H9 (cell line): ENCODE measurements around the gene KIRREL3. TPM values are rescaled to one million over a fixed set of nuclear protein-coding genes. Genes with fewer than 3 reads are reported as not detected.

Source experiments
- DNase-seq: peaks from one replicate; pipeline ENCODE4 v3.0.0-alpha.2; 2017
- H2AFZ ChIP-seq: one replicate; pipeline ENCODE4 v1.6.1; 2013; ENCODE audit warnings: mild to moderate bottlenecking, low read length, control low read depth, moderate library complexity
- H2AK5ac ChIP-seq: 2 replicates; pipeline ENCODE4 v1.6.1; 2013; ENCODE audit warnings: low read length, control low read depth, mixed read lengths; ENCODE audit not compliant: insufficient read length
- H2BK120ac ChIP-seq: one replicate; pipeline ENCODE4 v1.6.1; 2013; ENCODE audit warnings: low read depth, mild to moderate bottlenecking, low read length, control low read depth, inconsistent platforms; ENCODE audit not compliant: poor library complexity, severe bottlenecking
- H2BK12ac ChIP-seq: 2 replicates; pipeline ENCODE4 v1.6.1; 2013; ENCODE audit warnings: low read length, control low read depth, mixed read lengths, low read depth; ENCODE audit not compliant: insufficient read length
- H2BK15ac ChIP-seq: 2 replicates; pipeline ENCODE4 v1.6.1; 2013; ENCODE audit warnings: low read depth, low read length, control low read depth
- H2BK20ac ChIP-seq: one replicate; pipeline ENCODE4 v1.6.1; 2013; ENCODE audit warnings: low read depth, mild to moderate bottlenecking, low read length, control low read depth, inconsistent platforms; ENCODE audit not compliant: poor library complexity, severe bottlenecking
- H2BK5ac ChIP-seq: 2 replicates; pipeline ENCODE4 v1.6.1; 2013; ENCODE audit warnings: low read length, control low read depth, mixed read lengths; ENCODE audit not compliant: insufficient read length
- H3K14ac ChIP-seq: 2 replicates; pipeline ENCODE4 v1.6.1; 2013; ENCODE audit warnings: low read length, control low read depth; ENCODE audit not compliant: insufficient read depth
- H3K18ac ChIP-seq: 2 replicates; pipeline ENCODE4 v1.6.1; 2013; ENCODE audit warnings: low read depth, mild to moderate bottlenecking, mixed read lengths, low read length, control low read depth; ENCODE audit not compliant: insufficient read length
- H3K23ac ChIP-seq: 2 replicates; pipeline ENCODE4 v1.6.1; 2013; ENCODE audit warnings: low read length, control low read depth, mixed read lengths, low read depth; ENCODE audit not compliant: insufficient read length
- H3K23me2 ChIP-seq: 2 replicates; pipeline ENCODE4 v1.6.1; 2013; ENCODE audit warnings: low read depth, mild to moderate bottlenecking, mixed read lengths, low read length, control low read depth; ENCODE audit not compliant: insufficient read length, poor library complexity, severe bottlenecking
- H3K27ac ChIP-seq: 2 replicates; pipeline ENCODE4 v1.5.1; 2013; ENCODE audit warnings: low read length, control low read depth, mixed read lengths, low read depth; ENCODE audit not compliant: insufficient read length
- H3K27me3 ChIP-seq: 2 replicates; pipeline ENCODE4 v1.6.1; 2013; ENCODE audit warnings: low read length, control low read depth, inconsistent platforms; ENCODE audit not compliant: insufficient read depth
- H3K4ac ChIP-seq: 2 replicates; pipeline ENCODE4 v1.6.1; 2013; ENCODE audit warnings: low read depth, mild to moderate bottlenecking, control low read depth, inconsistent platforms, low read length, moderate library complexity
- H3K4me1 ChIP-seq: 2 replicates; pipeline ENCODE4 v1.6.1; 2013; ENCODE audit warnings: low read length, control low read depth, inconsistent platforms; ENCODE audit not compliant: insufficient read depth
- H3K4me2 ChIP-seq: 2 replicates; pipeline ENCODE4 v1.6.1; 2013; ENCODE audit warnings: low read length, control low read depth, mixed read lengths; ENCODE audit not compliant: insufficient read length, insufficient read depth
- H3K56ac ChIP-seq: 2 replicates; pipeline ENCODE4 v1.6.1; 2013; ENCODE audit warnings: low read depth, mild to moderate bottlenecking, mixed read lengths, low read length, control low read depth; ENCODE audit not compliant: insufficient read length
- H3K79me1 ChIP-seq: 2 replicates; pipeline ENCODE4 v1.6.1; 2013; ENCODE audit warnings: low read depth, mild to moderate bottlenecking, moderate library complexity, low read length, control low read depth, inconsistent platforms; ENCODE audit not compliant: insufficient read depth, poor library complexity, severe bottlenecking
- H3K79me2 ChIP-seq: 2 replicates; pipeline ENCODE4 v1.6.1; 2013; ENCODE audit warnings: low read length, control low read depth, inconsistent platforms; ENCODE audit not compliant: insufficient read depth
- H3K9ac ChIP-seq: 2 replicates; pipeline ENCODE4 v1.6.1; 2013; ENCODE audit warnings: low read length, control low read depth, mixed read lengths; ENCODE audit not compliant: insufficient read length; ENCODE audit errors: extremely low read depth
- H3K9me3 ChIP-seq: one replicate; pipeline ENCODE4 v1.6.1; 2013; ENCODE audit warnings: low read depth, low read length, inconsistent platforms; ENCODE audit not compliant: control insufficient read depth
- H3T11ph ChIP-seq: one replicate; pipeline ENCODE4 v1.6.1; 2013; ENCODE audit warnings: mild to moderate bottlenecking, low read length, control low read depth, inconsistent platforms
- H4K20me1 ChIP-seq: one replicate; pipeline ENCODE4 v1.6.1; 2013; ENCODE audit not compliant: control insufficient read depth, insufficient read length, insufficient read depth
- H4K5ac ChIP-seq: 2 replicates; pipeline ENCODE4 v1.6.1; 2013; ENCODE audit warnings: low read depth, mild to moderate bottlenecking, mixed read lengths, low read length, control low read depth; ENCODE audit not compliant: insufficient read length
- H4K8ac ChIP-seq: replicated peaks from 2 replicates; pipeline ENCODE4 v1.6.1; 2013; ENCODE audit warnings: low read length, control low read depth, mixed read lengths, low read depth; ENCODE audit not compliant: insufficient read length
- H4K91ac ChIP-seq: 2 replicates; pipeline ENCODE4 v1.6.1; 2013; ENCODE audit warnings: low read depth, mild to moderate bottlenecking, moderate library complexity, mixed read lengths, low read length, control low read depth; ENCODE audit not compliant: insufficient read length
- H3K27ac Mint-ChIP-seq, 3 experiments: 2 replicates in 2 of 3; 3 replicates in 1 of 3; pipeline ENCODE4 v1.8.0; 2020 to 2021; ENCODE audit warnings: mixed read lengths in 3 of 3, mild to moderate bottlenecking in 1 of 3, moderate library complexity in 1 of 3
- H3K27me3 Mint-ChIP-seq: 2 replicates; pipeline ENCODE4 v1.8.0; 2021; ENCODE audit warnings: low read depth, mild to moderate bottlenecking, moderate library complexity, mixed read lengths
- H3K36me3 Mint-ChIP-seq, 3 experiments: 2 replicates in 2 of 3; 3 replicates in 1 of 3; pipeline ENCODE4 v1.8.0; 2020 to 2021; ENCODE audit warnings: low read depth in 3 of 3, mixed read lengths in 3 of 3; ENCODE audit not compliant: insufficient read depth in 1 of 3
- H3K4me1 Mint-ChIP-seq, 2 experiments: 2 replicates each; pipeline ENCODE4 v1.8.0; 2020; ENCODE audit warnings: mixed read lengths in 2 of 2
- H3K4me3 Mint-ChIP-seq, 2 experiments: 2 replicates in 1 of 2; 3 replicates in 1 of 2; pipeline ENCODE4 v1.8.0; 2020 to 2021; ENCODE audit warnings: mild to moderate bottlenecking in 2 of 2, mixed read lengths in 2 of 2, moderate library complexity in 1 of 2
- H3K9me3 Mint-ChIP-seq, 2 experiments: 2 replicates in 1 of 2; 3 replicates in 1 of 2; pipeline ENCODE4 v1.8.0; 2020; ENCODE audit warnings: mild to moderate bottlenecking in 2 of 2, mixed read lengths in 2 of 2, moderate library complexity in 1 of 2
- CTCF ChIP-seq: fragments of 200-600 bp; sonication (generic); conservative IDR thresholded peaks from 3 replicates; pipeline ENCODE4 v1.8.0; 2021; ENCODE audit warnings: antibody characterized with exemption, mild to moderate bottlenecking
- WGBS: extraction: QIAGEN DNeasy Blood & Tissue Kit; methylation state at CpG from one replicate; pipeline ENCODE4 v1.1.7; 2013; ENCODE audit warnings: missing lambda C conversion rate, low lambda C conversion rate, mixed read lengths; ENCODE audit not compliant: insufficient read length; ENCODE audit errors: extremely low coverage; 5-methylcytosine and 5-hydroxymethylcytosine counted together
- total RNA-seq: library from RNA; stranded (reverse); gene quantifications from 2 replicates; pipeline ENCODE4 v1.2.1, GENCODE V29; 2021

KIRREL3 gene
- total RNA-seq, 1 experiment from 2014 or later = 0.17 TPM

DNA sequence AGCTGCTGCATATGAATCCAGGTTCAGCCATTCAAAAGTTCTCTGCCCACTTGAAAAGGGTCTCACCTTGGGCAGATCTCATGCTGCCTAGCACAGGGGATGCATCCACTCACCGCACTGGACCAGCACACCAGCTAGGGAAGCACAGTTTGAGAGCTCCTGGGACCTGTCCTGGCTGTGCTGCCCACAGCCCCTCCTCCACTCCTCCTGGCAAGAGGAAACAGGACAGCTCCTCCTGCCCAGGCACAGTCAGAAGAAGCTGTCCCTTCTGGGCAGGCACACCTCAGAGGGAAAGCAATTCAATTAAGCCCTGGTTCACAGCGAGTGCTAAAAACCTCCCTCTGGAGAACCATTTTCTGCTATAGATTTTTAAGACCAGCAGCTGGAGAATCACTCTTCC is 498.4 kb downstream of the KIRREL3 start:
- DNase-seq = no peak
- Histone ChIP-seq H3K18ac (no peak overlapping the region), H3K56ac (no peak overlapping the region), H3K27ac (no peak overlapping the region), H2BK15ac (no peak overlapping the region), H3K23ac (no peak overlapping the region), H3K4ac (no peak overlapping the region), H3K23me2 (no peaks in the 10 kb centered on the region), H3T11ph (no peak overlapping the region), H2BK5ac (no peak overlapping the region), H2BK120ac (no peak overlapping the region), H3K14ac (no peak overlapping the region), H4K8ac (no peak overlapping the region), H3K4me1 (peaks cover 8% of the 10 kb centered on the region; the same call in 1 of the 2 replicates), H2AFZ (no peak overlapping the region), H2AK5ac (no peak overlapping the region), H4K91ac (no peak overlapping the region), H3K79me1 (no peaks in the 10 kb centered on the region), H3K9ac (no peak overlapping the region), H4K5ac (no peak overlapping the region), H2BK20ac (no peak overlapping the region), H4K20me1 (no peaks in the 10 kb centered on the region), H3K79me2 (no peaks in the 10 kb centered on the region), H3K9me3 (no peaks in the 10 kb centered on the region), H2BK12ac (no peak overlapping the region), H3K4me2 (no peak overlapping the region), H3K27me3 (no peaks in the 10 kb centered on the region)
- Mint-ChIP-seq H3K27ac (no peak overlapping the region), H3K27me3 (peaks cover 5% of the 10 kb centered on the region), H3K36me3 (peaks cover 0 to 8% (median 5%) of the 10 kb centered on the region in 3 experiments; a peak in 2 of 7 replicates), H3K4me3 (no peak overlapping the region), H3K4me1 (peaks cover 34 to 46% of the 10 kb centered on the region in 2 experiments), H3K9me3 (peaks cover 11 to 15% of the 10 kb centered on the region in 2 experiments)
- no peak for TF ChIP-seq CTCF
- no CpG with 5 or more reads among the region's 2 CpGs for WGBS
